HG02852 (cell line): ENCODE data around the gene TNFRSF21.
"Not testable (repeated sequence)": the region's sequence is repeated elsewhere in the genome, so short reads cannot be mapped to it uniquely, and the experiment has no call there.

Source experiments
- ATAC-seq: cut with Tn5 transposase; IDR thresholded peaks from one replicate; pipeline ENCODE4 v1.9.1; 2021; ENCODE audit warnings: mild to moderate bottlenecking, moderate library complexity; ENCODE audit not compliant: unreplicated experiment

Gene TNFRSF21

DNA sequence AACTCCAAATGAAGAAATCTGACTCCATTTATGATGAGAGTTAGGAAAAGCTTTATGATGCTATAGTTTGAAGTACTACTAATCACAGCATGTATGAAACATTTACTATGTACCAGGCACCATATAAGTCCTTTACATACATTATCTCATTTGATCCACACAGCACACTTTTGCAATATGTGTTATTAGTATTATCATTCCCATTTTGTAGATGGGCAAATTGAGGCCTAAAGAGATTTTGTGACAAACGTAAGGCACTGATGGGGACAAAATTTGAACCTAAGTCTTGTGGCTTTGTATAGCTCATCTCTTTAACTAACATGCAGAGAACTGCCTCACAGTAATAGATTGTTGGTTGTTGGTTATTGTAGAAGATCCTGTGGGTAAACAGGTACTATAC, 14.2 kb upstream of the TNFRSF21 start:
- no peak for ATAC-seq

DNA sequence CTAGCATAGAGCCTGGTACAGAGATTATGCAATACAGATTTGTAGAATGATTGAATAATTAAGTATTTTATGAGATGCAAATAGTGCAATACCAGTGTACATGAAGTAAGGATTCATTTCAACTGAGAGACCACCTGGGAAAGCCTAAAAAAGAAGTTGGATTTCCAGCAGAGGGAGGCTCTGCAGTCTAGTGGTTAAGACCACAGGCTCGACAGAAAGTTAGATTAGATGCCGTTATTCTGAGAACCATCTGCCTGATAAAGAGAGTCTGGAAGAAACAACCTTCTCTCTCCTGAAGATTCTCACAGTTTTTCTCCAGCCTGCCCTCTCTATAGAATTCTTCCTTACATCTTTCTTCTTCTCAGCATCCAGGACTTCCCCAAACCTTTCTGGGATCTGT, 13.6 kb upstream of the TNFRSF21 start:
- ATAC-seq: no peak

DNA sequence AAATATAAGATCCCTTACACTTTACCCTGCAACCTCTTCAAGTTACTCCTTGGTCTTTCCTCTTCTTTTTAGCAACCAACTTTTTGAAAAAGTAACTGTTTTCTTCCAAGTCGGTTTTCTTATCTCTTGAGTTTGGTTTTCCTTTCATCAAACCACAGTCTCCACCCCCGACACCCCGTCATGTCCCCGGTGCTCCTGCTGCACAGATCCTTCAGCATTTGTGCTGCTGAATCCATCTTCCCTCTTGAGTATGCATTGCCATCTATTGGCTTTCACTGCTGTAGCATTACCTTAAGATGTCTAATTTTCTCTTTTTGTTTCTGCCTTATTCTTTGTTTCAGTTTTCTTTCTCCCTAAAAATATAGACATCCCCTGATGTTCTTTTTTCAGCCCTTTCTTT, 11.9 kb upstream of the TNFRSF21 start:
- no peak for ATAC-seq

DNA sequence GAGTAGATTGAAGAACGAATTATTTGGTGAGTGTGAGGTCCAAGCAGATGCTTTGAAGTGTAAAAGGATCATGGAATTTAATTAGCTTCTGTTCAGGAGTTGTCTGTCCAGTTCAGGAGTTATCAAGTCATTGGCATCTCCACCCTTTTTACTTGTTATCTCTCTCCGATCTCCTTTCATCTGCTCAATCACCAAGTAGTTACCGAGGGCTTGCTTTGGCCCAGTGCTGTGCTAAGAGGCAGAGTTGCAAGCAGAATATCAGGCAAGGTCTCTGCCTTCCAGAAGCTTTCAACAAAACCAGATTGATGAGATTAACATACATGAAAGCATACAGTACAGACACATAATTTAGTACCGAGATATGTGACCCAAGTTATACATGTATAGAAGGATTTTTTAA, 10.2 kb upstream of the TNFRSF21 start:
- no peak for ATAC-seq

DNA sequence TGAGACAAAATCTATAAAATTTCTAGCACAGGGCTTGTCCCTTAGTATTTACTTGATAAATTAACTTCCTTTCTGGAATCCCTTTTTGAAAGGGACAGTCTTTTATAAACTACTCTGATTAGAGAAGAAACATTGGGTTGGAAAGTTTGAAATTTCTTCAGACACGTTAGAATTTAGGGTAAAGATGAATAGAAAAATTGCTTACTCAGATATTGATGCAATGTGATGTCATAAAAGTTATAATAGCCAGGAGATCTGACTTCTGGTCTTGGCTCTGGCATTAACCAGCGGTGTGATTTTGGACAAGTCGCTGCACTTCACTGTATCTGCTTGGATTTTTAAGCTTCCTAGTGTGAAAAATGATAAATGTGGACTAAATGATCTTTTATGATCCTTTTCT, 9.7 kb upstream of the TNFRSF21 start:
- no peak for ATAC-seq

DNA sequence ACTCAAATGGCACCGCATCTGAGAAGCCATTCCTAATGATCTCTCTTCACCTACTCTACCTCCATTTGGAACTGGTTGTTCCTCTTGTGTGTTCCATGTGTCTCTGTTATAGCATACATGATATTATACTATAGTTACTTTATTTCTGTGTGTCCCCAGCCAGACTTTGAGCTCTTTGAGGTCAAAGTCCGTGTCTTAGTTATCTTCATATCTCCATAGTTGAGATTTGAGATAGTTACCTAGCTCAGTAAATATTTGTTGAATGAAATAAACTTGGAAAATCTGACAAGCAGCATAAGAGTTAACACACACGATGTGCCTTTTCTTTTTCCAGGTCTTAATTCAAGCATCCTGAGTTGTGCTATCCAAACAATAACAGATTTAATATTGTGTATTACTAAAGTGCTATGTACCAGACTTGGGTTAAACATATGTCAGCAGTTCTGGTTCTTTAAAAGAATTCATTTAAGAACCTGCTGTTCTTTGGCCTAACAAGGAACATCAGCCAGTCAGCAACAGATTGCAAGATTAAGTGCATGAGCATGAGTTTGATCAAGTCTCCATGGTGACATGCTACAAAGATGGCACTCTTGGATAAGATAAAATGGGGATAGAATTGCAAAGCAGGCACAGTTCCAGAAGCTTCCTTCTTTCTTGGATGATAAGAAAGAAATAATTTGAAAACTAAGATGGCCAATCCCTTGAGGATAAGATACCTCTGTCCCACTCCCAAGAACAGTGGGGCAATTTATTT, 8.7 kb upstream of the TNFRSF21 start:
- no peak for ATAC-seq

DNA sequence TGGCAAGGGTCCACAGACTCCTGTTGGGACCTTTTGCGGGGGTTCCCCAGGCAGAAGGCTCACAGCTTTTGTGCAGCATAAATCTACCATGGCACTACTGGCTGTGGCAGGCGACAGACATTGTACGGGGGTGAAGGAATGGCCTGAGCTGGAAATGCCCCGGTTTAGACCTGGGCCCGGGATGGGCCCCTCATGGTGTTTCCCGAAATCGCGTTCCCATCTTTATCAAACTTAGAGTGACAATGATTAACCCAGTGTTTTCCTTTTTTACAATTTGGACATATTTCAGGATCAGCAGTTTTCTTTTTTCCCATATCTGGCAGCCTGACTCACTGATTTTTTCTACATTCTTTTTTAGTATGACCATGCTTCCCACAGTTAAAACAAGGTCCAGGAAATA, 5.5 kb upstream of the TNFRSF21 start:
- ATAC-seq: not testable (repeated sequence)

DNA sequence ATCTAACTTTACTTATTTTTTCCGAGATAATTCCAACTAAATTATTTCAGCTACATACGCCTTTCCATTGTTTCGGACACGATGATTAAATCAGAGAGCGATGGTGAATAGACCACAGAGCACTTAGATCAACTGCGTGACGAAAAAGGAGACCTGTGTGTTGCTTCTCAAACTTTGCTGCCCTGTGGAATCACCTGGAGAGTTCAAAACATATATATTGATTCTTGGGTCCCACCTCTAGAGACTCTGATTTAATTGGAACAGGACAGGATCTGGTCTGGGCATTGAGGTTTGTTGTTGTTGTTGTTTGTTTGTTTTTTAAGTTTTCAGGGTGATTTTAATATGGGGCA, 401 bp upstream of the TNFRSF21 start:
- ATAC-seq: no peak

DNA sequence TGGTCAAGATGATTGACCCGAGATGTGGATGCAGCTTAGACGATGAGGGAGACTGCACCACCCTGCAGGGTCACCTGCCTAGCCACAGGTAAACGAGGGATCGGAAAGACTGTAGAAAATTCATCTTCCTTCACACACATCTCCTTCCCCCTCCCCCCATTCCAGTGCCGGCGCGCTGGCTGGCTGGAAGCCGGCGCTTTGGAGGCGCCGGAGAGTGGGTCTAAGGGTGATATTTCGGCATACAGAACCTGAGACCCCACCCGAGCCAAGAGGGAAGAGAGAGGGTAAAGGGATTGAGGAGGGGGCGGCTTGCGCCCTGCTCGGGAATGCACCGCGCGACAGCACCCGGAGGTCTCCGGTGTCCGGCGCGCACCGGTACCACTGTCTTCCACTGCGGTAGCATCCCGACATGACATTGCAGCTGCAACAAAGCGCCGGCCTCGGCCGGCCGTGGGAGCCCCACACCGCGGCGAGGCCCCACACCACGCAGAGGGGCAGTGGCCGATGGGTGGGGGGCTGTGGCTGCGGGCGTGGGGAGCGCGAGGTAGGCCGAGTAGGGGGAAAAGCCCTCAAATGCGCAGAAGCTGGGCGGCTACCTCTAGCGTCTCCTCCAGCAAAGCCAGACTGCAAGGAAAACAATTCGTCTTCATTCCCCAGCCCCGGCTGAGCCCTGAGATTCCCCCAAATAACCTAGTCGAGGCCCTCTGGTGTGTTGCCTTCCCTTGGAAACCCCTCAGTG, 984 bp downstream of the TNFRSF21 start:
- peak; percentile 10 for ATAC-seq

DNA sequence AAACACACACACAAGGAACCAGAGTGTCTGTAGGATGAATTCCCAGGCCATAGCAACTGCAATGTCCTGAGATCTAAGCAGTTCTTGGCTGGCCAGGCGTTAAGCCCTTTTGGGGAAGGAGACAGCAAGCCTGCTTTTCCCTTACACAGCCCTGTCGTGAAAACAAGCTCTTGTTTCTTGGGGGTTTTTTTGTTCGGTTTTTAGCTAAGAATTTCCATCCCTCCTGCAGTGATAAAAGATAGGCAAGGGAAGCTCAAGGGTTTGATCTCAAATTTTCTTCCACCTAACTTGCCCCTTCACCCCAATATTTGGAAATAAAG, 1.5 kb downstream of the TNFRSF21 start:
- ATAC-seq: no peak

DNA sequence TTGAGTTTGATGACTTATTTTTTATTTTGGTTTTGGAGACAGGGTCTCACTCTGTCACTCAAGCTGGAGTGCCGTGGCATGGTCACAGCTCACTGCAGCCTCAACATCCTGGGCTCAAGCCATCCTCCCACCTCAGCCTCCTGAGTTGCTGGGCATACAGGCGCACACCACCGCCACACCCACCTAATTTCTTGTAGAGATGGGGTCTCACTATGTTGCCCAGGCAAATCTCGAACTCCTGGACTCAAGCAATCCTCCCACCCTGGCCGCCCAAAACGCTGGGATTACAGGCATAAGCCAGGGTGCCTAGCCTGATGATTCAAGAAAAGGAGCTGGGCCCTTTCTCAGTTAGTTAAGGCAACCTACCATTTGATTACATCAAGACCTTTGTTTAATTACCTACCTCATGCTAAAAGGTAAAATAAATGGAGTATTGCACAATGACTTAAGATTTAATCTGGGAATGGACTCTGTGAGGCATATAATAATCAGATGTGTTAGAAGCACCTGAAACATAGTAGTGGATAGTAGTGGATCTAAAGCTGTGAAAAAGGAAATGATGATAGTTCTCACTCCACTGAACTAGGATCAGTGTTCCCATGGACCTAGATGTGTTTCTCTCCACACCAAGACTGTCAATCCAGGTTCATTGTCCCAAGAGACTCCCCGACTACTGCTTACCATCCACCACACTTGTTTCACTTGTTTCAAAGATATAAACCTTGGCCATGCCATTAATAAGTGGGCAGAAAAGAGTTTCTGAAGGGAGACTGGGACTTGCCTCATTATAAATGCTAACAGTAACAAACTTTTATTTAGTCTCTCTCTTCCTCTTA, 2.1 kb downstream of the TNFRSF21 start:
- no peak for ATAC-seq

DNA sequence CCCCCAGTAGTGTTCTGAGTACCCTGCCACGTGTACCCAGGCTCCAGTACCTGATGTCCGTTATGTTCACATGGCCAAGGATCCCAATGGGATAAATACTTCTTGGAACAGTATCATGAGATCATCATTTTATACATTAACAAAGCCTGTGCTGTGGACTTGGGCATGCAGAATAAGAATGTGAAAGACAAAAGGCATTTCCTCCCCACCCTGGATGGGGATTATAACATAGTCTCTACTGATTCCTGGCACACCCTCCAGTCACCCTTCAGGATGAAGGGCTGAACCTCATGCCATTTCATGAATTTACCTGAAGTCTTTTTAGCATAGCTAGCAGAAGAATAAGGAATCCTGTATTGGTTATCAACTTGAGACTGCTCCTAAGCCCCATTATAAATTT, 2.8 kb downstream of the TNFRSF21 start:
- ATAC-seq: no peak

DNA sequence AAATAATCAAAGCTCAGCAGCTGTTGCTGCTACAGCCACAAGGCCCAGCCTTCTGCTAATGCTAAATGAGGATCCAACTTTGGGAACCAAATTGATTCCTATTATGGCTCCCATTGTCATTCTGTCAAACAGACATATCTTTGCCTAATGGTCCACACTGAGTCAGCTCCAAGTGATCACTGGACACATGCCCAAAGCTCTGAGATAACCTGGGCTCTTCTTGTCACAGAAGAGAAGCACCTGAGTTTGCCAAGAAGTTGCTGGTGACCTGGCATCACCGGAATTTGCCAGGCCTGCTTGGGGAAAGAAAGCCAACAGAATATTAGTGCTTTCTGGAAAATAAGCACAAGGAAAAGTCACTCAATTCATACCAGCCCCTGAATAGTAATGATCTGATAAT, 5.8 kb downstream of the TNFRSF21 start:
- no peak for ATAC-seq

DNA sequence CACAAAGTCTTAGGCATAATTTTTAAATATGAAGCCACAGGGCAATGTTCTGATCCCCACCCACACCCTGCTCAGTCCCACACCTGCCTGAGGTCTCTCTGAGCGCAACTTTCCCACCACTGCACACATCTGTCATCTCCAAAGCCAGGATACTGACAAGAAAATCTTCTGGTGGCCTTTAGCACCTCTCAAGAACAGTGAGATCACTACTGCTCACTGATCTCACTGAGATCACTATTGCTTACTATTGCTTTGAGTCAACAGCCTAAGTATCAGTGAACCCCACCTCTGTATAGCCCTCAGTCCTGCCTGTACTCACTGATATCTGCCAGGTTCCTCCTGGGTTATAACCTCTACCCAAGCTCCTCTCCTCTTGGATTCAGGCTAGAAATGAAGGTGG, 6.4 kb downstream of the TNFRSF21 start:
- ATAC-seq: no peak

DNA sequence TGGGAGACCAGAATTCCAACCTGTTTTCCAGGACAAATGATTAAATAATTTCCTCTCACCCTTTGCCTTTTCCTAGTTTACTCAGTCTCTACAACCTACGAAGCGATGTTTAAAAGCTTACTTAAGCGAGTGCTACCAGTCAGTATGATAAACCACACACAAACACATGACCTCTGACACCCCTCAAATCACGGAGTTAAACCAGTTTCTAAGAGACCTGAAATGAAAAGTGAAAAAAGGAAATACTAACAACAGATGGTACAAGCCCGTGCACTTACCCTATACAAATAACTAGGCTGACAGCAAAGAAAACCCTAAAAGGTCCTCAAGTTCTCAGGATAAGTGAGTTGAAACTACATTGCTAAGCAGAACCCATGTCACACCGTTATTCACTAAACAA, 7.7 kb downstream of the TNFRSF21 start:
- ATAC-seq: no peak

DNA sequence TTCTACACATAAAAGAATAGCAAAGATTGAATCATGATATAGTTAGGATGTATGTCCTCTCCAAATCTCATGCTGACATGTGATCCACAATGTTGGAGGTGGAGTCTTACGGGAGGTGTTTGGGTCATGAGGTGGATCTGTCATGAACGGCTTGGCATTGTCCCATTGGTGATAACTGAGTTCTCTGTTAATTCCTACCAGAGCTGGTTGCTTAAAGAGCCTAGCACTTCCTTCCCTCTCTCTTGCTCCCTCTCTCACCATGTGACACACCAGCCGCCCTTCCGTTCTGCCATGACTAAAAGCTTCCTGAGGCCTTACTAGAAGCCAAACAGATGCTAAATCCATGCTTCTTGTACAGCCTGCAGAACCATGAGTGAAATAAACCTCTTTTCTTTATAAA, 8.3 kb downstream of the TNFRSF21 start:
- ATAC-seq: no peak

DNA sequence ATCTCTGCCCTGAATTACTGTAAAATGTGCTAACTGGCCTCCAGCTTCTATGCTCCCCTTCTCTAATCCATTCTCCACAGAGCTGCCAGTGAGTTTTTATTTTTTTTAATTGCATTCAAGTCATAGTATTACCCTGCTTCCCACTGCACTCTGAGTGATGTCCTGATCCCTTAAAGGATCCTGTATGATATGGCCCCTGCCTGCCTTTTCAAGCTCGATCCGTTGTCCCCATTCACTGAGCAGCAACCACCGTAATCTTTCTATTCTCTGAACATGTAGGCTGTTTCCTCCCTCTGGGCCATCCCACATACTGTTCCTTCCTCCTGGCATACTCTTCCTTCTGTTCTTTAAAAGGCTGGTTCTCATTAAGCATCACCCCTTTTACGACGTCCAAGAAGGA, 9.3 kb downstream of the TNFRSF21 start:
- no peak for ATAC-seq

DNA sequence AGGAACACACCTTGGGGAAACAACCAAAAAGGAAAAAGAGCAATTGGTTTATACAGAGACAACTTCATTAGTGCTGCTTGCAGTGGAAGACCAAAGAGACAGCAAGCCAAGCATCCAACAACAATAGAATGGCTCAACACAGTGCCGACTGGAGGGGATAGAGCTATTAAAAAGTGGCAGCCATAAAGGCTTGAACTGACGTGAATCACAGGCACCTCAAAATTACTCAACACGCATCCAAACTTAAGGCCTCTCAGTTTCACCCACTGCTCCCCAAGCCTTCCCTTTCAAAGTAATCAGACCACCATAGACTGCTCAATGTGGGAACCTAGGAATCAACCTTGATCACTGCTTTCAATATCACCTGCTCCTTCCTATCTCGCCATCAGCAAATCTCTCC, 9.7 kb downstream of the TNFRSF21 start:
- ATAC-seq: no peak

DNA sequence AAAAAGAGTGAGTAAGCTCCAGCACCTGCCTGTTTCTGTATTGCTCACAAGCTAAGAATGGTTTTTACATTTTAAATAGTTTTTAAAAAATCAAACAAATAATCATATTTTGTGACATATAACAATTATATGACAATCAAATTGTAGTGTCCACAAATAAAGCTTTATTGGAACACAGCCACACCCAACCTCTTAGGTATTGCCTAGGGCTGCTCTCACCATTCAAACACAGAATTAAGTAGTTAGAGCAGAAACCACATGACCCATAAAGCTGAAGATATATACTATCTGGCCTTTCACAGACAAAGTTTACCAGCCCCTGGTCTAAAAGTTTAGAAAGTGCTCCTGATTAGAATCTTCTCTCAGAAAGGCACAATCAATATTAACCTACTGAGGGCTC, 11.2 kb downstream of the TNFRSF21 start:
- no peak for ATAC-seq

DNA sequence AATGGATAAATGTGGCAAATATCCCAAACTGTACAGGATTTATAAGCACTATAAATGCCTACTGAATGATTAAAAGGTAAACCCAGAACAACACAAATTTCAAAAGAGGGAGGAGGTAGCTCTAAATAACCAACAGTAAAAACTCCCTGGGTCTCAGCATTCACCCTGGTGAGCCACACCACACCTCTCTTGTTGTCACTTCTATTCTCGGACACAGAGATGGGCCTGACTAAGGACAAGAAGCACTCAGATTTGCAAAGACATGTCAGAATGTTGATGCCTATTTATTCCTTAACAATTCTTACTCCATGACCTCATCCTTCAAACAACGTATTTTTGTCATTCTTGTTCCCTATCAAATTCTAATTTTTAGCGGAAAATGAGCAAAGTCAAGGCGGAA, 14.7 kb downstream of the TNFRSF21 start:
- no peak for ATAC-seq

DNA sequence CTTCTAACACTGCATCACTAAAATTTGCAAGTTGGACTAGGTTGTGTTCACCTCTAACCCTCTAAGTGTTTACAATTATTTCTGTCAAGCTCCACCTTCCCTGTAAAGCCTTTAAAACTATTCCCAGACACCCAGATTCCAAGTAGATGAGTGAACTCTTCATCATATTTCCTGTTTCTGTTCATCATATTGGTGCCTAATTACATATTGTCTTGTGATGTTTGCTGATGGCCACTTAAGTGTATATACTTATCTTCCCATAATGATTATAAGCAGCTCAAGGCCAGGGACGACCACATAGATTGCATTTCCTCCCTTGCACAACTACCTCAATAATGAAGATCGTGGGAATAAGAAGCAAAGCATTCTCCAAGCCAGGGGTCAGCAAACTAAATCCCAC, 16.8 kb downstream of the TNFRSF21 start:
- no peak for ATAC-seq

DNA sequence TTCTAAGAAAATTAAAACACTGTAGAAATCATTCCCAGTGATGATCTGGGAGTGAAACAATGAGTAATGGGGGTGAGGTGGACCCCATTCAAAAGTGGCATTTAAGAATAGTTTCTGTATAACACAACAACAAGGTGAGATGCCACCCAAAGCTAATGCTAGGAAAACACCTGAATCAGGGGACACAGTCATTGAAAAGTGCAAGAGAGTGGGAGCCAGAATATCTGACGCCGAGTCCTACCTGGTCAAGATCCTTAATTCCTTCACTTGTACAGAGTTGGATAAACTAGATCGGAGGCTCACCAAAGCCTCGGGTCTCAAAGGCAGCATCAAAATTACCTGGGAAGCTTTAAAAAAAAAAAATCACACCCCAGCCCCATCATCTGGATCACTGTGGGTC, 17.7 kb downstream of the TNFRSF21 start:
- no peak for ATAC-seq
